LoVo (cell line): ENCODE data around the gene CREB1.

Source experiments
- DNase-seq: peaks from one replicate; pipeline ENCODE4 v3.0.0-alpha.2; 2016; ENCODE audit warnings: low spot score

Gene CREB1

GRCh38 chr2:207543272-207543671 lies 13.5 kb downstream of the CREB1 start:
- DNase-seq: no peak

GRCh38 chr2:207546822-207547221 lies 17.1 kb downstream of the CREB1 start:
- no peak for DNase-seq

- DNase-seq: no peak
Measured at GRCh38 chr2:207549145-207549544, 19.4 kb downstream of the CREB1 start.

- no peak for DNase-seq
Measured at GRCh38 chr2:207558079-207558491, 28.3 kb downstream of the CREB1 start.

- DNase-seq: no peak
Measured at GRCh38 chr2:207561386-207562080, 31.8 kb downstream of the CREB1 start.

GRCh38 chr2:207565736-207566500 lies 36.2 kb downstream of the CREB1 start:
- DNase-seq: no peak

- DNase-seq: no peak
Measured at GRCh38 chr2:207567671-207568070, 37.9 kb downstream of the CREB1 start.

- no peak for DNase-seq
Measured at GRCh38 chr2:207571370-207571769, 41.6 kb downstream of the CREB1 start.

GRCh38 chr2:207584952-207585351 lies 55.2 kb downstream of the CREB1 start:
- no peak for DNase-seq

GRCh38 chr2:207587305-207587704 lies 57.5 kb downstream of the CREB1 start:
- no peak for DNase-seq

- no peak for DNase-seq
Measured at GRCh38 chr2:207589143-207589542, 59.4 kb downstream of the CREB1 start.

- DNase-seq: no peak
Measured at GRCh38 chr2:207593277-207593676, 63.5 kb downstream of the CREB1 start.

- no peak for DNase-seq
Measured at GRCh38 chr2:207594264-207594663, 64.5 kb downstream of the CREB1 start.

- no peak for DNase-seq
Measured at GRCh38 chr2:207594731-207595130, 65.0 kb downstream of the CREB1 start.

- no peak for DNase-seq
Measured at GRCh38 chr2:207599636-207600035, 69.9 kb downstream of the CREB1 start.

- no peak for DNase-seq
Measured at GRCh38 chr2:207600231-207600630, 70.5 kb downstream of the CREB1 start.

- no peak for DNase-seq
Measured at GRCh38 chr2:207601774-207602173, 72.0 kb downstream of the CREB1 start.

GRCh38 chr2:207603486-207603885 lies 73.7 kb downstream of the CREB1 start:
- DNase-seq: no peak

GRCh38 chr2:207606399-207606798 lies 76.6 kb downstream of the CREB1 start:
- no peak for DNase-seq

- no peak for DNase-seq
Measured at GRCh38 chr2:207606829-207607228, 77.1 kb downstream of the CREB1 start.

- no peak for DNase-seq
Measured at GRCh38 chr2:207612714-207613113, 83.0 kb downstream of the CREB1 start.

- no peak for DNase-seq
Measured at GRCh38 chr2:207614824-207615223, 85.1 kb downstream of the CREB1 start.

GRCh38 chr2:207616185-207616584 lies 86.4 kb downstream of the CREB1 start:
- no peak for DNase-seq
